Transverse colon (tissue), 4 donors: Measurements from ENCODE around the gene ZDHHC7. TPM values are rescaled to one million over a fixed set of nuclear protein-coding genes. Genes with fewer than 3 reads are reported as not detected.

Source experiments
- DNase-seq: peaks from one replicate; pipeline ENCODE4 v3.0.0-alpha.2; 2019
- H3K27ac ChIP-seq, 4 donors: fragments of 200-600 bp; sonication (generic); 2 replicates each; pipeline ENCODE4 v1.5.1; 2016 to 2018; ENCODE audit warnings: inconsistent platforms in 4 of 4
- H3K27me3 ChIP-seq: fragments of 200-600 bp; sonication (generic); 2 replicates; pipeline ENCODE4 v1.5.1; 2017; ENCODE audit warnings: inconsistent platforms
- H3K36me3 ChIP-seq, 4 donors: fragments of 200-600 bp; sonication (generic); 2 replicates each; pipeline ENCODE4 v1.5.1; 2017 to 2019; ENCODE audit warnings: inconsistent platforms in 4 of 4
- H3K4me1 ChIP-seq, 4 donors: fragments of 200-600 bp; sonication (generic); 2 replicates each; pipeline ENCODE4 v1.5.1; 2017 to 2020; ENCODE audit warnings: inconsistent platforms in 4 of 4
- H3K4me3 ChIP-seq, 4 donors: fragments of 200-600 bp; sonication (generic); 1 replicate in 1 of 4; 2 replicates in 3 of 4; pipeline versions ENCODE4 v1.5.1 to v1.6.1; 2017 to 2019; ENCODE audit warnings: inconsistent platforms in 4 of 4
- H3K9me3 ChIP-seq, 2 donors: fragments of 200-600 bp; sonication (generic); 2 replicates each; pipeline ENCODE4 v1.5.1; 2017 to 2019; ENCODE audit warnings: inconsistent platforms in 2 of 2
- EP300 ChIP-seq: sonication (generic); formaldehyde crosslinking; IDR thresholded peaks from one replicate; pipeline ENCODE4 v1.6.1; 2017; ENCODE audit warnings: antibody characterized with exemption, low read depth
- POLR2A ChIP-seq: fragments of 450-650 bp; IDR thresholded peaks from one replicate; pipeline ENCODE4 v1.6.1; 2016; ENCODE audit warnings: antibody characterized with exemption, mild to moderate bottlenecking, moderate library complexity
- POLR2AphosphoS5 ChIP-seq, 3 donors: sonication (generic); formaldehyde crosslinking; IDR thresholded peaks; one replicate each; pipeline ENCODE4 v1.6.1; 2016; ENCODE audit warnings: antibody characterized with exemption in 3 of 3
- WGBS, 2 donors: methylation state at CpG; one replicate each; pipeline ENCODE4 v1.1.5; 2018; ENCODE audit warnings: low coverage in 1 of 2; 5-methylcytosine and 5-hydroxymethylcytosine counted together
- in situ Hi-C, 4 donors: fragments of 200-750 bp; cut with MboI; loops; one replicate each; pipeline versions ENCODE4 v1.15.0 to v1.15.1; 2017; ENCODE audit warnings: low sequenced_read_pairs in 3 of 4, low pct_ligation_motif_present in 1 of 4, low pct_unique_long_range_greater_than_20kb in 1 of 4
- intact Hi-C: fragments of 100-400 bp; cut with DNase I; formaldehyde crosslinking; loops from one replicate; pipeline ENCODE4 v1.15.1; 2023; ENCODE audit warnings: low total_unique reads
- total RNA-seq, 4 donors: library from RNA; depleted of rRNA; stranded (reverse); fragments of >200 nt; gene quantifications; one replicate each; pipeline ENCODE4 v1.1.0, GENCODE V29; 2016
- TF ChIP-seq, protein P1 (sequence below), 5 experiments: fragments of 200-600 bp in 3 of 5; fragments of 450-650 bp in 2 of 5; sonication (generic) in 3 of 5; IDR thresholded peaks; 1 replicate in 2 of 5; 2 replicates in 3 of 5; pipeline ENCODE4 v1.5.1; 2016 to 2017; ENCODE audit warnings: antibody characterized with exemption in 5 of 5, inconsistent platforms in 3 of 5, mild to moderate bottlenecking in 2 of 5, moderate library complexity in 1 of 5

Gene ZDHHC7
- total RNA-seq, 4 donors from 2014 or later: 100 to 940 (median 120) TPM

DNA sequence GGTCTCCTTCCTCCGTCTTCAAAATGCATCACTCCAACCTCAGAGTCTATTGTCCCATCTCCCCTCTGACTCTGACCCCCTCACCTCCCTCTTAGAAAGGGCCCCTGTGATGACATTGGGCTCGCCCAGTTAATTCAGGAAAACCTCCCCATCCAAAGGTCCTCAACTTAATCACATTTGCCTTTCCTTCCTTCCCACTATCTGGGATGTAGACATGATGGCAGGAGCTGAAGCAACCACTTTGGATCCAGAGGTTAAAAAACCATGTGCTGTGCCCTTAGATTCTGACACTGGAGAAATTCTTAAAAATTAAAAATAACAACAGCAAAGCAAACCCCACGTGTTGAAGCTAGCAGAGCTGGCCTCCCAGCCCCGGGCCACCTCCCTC lies 80.2 kb downstream of the ZDHHC7 start:
- TF ChIP-seq, protein P1, sequence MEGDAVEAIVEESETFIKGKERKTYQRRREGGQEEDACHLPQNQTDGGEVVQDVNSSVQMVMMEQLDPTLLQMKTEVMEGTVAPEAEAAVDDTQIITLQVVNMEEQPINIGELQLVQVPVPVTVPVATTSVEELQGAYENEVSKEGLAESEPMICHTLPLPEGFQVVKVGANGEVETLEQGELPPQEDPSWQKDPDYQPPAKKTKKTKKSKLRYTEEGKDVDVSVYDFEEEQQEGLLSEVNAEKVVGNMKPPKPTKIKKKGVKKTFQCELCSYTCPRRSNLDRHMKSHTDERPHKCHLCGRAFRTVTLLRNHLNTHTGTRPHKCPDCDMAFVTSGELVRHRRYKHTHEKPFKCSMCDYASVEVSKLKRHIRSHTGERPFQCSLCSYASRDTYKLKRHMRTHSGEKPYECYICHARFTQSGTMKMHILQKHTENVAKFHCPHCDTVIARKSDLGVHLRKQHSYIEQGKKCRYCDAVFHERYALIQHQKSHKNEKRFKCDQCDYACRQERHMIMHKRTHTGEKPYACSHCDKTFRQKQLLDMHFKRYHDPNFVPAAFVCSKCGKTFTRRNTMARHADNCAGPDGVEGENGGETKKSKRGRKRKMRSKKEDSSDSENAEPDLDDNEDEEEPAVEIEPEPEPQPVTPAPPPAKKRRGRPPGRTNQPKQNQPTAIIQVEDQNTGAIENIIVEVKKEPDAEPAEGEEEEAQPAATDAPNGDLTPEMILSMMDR (IDR thresholded peaks at IDR 0.05): no peak
- in situ Hi-C loops (no loop called here), intact Hi-C loops (no loop called here)
- Histone ChIP-seq H3K9me3 (no peaks in the 10 kb centered on the region), H3K36me3 (no peaks in the 10 kb centered on the region), H3K27me3 (no peaks in the 10 kb centered on the region), H3K4me3 (no peak overlapping the region), H3K4me1 (peaks cover 0 to 20% (median 7%) of the 10 kb centered on the region in 4 donors), H3K27ac (no peak overlapping the region)
- 89 to 100% methylated on average over 1 to 4 of the region's 4 CpGs for WGBS, 2 donors
- DNase-seq: no peak

DNA sequence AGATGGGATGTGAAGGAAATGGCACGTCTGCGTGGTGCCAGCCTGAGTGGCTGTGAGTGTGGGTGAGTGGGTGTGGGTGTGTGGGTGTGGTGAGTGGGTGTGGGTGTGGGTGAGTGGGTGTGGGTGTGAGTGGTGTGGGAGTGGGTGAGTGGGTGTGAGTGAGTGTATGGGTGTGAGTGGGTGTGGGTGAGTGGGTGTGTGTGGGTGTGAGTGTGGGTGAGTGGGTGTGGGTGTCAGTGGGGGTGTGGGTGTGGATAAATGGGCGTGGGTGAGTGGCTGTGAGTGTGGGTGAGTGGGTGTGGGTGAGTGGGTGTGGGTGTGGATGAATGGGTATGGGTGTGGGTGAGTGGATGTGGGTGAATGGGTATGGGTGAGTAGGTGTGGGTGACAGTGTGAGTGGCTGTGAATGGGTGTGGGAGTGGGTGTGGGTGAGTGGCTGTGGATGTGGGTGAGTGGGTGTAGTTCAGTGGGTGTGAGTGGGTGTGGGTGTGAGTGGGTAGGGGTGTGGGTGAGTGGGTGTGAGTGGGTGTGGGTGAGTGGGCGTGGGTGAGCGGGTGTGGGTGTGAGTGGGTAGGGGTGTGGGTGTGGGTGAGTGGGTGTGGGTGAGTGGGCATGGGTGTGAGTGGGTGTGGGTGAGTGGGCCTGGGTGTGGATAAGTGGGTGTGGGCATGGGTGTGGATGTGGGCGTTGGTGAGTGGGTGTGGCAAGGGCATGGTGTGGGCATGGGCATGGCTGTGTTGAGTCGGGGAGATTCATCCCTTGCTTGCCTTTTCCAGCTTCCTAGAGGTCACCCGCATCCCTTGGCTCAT lies 80.8 kb downstream of the ZDHHC7 start:
- TF ChIP-seq EP300: no peak
- TF ChIP-seq POLR2AphosphoS5 (IDR thresholded peaks at IDR 0.05): no peak
- TF ChIP-seq POLR2A: no peak
- TF ChIP-seq, protein P1 (IDR thresholded peaks at IDR 0.05): no peak
- intact Hi-C loops: no loop called here
- no peak for DNase-seq

DNA sequence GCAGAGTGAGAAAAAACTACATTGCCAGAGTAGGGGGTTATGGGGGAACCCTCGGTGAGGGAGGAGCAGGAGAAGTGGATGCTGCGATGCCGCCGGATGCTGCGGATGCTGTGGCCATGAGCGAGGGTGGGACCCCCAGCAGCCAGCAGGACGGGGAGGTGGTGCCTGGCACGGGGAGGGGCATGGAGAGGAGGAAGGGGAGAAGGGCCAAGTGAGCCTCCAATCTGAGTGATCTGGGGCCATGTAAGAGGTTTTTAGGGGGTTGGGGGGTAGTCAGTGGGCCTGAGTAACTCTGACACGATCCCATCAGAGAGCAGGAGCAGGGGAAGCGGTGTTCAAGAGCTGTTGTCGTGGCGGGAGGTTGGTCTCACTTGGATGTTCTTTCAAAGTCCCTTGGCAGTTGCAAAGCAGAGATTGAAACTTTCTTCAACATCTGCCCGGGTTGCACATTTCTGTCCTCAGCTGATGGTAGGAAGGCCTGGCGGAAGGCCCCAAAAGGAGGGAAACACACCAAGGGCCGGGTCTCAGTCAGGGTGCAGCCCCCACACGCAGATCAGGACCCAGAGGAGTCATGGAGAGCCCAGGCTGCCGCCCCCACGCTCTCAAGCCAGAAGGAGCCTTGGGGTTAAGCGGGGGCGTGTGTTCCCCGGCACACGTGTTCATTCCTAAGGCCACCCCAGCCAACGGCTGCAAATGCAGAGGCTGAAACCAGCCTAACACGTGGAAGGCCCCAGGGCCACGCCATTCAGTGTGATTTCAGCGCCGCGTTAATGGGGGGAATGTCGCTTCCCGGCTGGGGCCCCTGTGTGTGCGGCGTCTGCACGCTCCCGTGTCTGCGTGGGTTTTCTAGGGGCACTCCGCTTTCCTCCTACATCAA lies 81.7 kb downstream of the ZDHHC7 start:
- Histone ChIP-seq H3K9me3 (no peaks in the 10 kb centered on the region), H3K4me3 (no peak overlapping the region), H3K4me1 (peaks cover 0 to 24% (median 9%) of the 10 kb centered on the region in 4 donors), H3K36me3 (no peaks in the 10 kb centered on the region), H3K27ac (peak overlapping the region in 3 of 4 donors; percentile 39 to 57 (median 54)), H3K27me3 (no peaks in the 10 kb centered on the region)
- intact Hi-C loops: no loop called here
- in situ Hi-C loops: no loop called here
- no peak for DNase-seq
- TF ChIP-seq, protein P1 (IDR thresholded peaks at IDR 0.05): no peak
- no peak for TF ChIP-seq POLR2A
- no peak for TF ChIP-seq POLR2AphosphoS5 (IDR thresholded peaks at IDR 0.05)
- no peak for TF ChIP-seq EP300
- WGBS, 2 donors: 74 to 81% methylated on average over 14 to 30 of the region's 36 CpGs

More for the DNA sequence above, 80.8 kb downstream of the ZDHHC7 start:
- in situ Hi-C loops: no loop called here
- Histone ChIP-seq H3K4me3 (no peak overlapping the region), H3K4me1 (peaks cover 0 to 20% (median 7%) of the 10 kb centered on the region in 4 donors), H3K9me3 (no peaks in the 10 kb centered on the region), H3K27me3 (no peaks in the 10 kb centered on the region), H3K27ac (no peak overlapping the region), H3K36me3 (no peaks in the 10 kb centered on the region)
- WGBS, 2 donors: 32 to 63% methylated on average over 3 to 8 of the region's 8 CpGs

DNA sequence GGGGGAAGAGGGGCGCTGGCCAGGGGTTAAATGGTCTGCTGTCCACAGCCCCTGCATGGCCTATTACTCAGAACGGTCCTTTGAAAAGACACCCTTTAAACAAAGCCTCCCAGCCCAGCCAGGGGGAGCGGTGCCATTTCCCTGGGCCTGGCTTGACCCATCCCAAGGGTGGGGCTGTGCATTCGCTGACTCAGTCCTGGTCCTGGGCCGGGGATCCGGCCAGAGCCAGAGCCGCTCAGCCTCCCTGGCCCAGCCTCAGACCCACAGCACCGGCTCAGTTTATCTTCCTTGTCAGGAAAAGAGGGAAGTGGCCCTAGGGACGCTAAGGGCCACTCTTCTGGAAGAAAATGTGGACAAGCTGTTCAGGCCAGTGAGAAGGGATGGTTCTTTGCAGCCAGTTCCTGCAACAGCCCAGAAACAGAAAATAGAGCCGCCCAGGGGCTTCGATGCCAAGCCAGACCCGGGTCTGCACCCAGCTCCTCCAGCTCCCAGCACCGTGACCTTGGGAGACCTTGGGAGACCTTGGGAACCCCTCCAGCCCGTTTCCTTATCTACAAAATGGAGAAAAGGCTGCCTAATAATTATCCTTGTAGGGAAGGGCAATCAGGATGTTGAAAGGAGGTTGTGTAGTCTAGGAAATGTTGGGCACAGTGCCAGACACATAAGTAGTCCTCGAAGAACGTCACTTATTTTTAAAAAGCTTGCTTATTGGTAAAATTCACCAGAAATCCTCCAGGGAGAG lies 82.5 kb downstream of the ZDHHC7 start:
- no peaks in the 10 kb centered on the region for H3K27me3 ChIP-seq
- DNase-seq: peak; percentile 58
- peak overlapping the region; percentile 5 to 57 (median 46) for H3K27ac ChIP-seq
- H3K4me3 ChIP-seq: no peak overlapping the region
- peak in 1 of 3 donors; percentile 9 for TF ChIP-seq POLR2AphosphoS5 (IDR thresholded peaks at IDR 0.05)
- no peak for TF ChIP-seq EP300
- no peaks in the 10 kb centered on the region for H3K9me3 ChIP-seq
- H3K4me1 ChIP-seq: peaks cover 0 to 28% (median 10%) of the 10 kb centered on the region in 4 donors
- intact Hi-C loops (no loop called here), in situ Hi-C loops (no loop called here)
- WGBS, 2 donors: 38 to 71% methylated on average over 3 to 16 of the region's 16 CpGs
- H3K36me3 ChIP-seq: no peaks in the 10 kb centered on the region
